ENCODE data around the gene TRIM67. TPM values are rescaled to one million over a fixed set of nuclear protein-coding genes. Genes with fewer than 3 reads are reported as not detected.
A peak's percentile ranks its signal among the peaks of the same experiment; 100 is the strongest.
"Not testable (repeated sequence)": the region's sequence is repeated elsewhere in the genome, so short reads cannot be mapped to it uniquely, and the experiment has no call there.

TRIM67 gene
- total RNA-seq, 1 donor from 2014 or later: 0.32 TPM

DNA sequence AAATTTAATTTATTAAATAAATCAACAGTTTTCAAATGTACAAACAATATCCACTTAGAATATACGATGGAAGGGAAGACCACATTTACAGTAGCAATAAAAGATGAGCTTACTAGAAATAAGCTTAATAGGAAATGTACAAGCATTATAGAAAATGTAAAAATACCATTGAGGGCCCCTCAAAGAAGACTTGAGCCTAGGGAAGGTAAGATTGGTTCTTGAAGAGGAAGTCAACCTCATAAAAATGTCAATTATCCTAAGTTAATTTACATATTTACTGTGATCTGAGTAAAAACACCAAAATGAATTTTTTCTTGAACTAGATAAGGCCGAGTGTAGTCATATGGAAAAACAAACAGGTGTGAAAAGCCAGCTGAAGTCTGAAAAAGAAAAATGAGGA, 39.7 kb upstream of the TRIM67 start:
- H3K36me3 Mint-ChIP-seq (ENCODE audit: unreplicated experiment): peaks cover 8% of the 10 kb centered on the region
- no peak overlapping the region for H3K4me3 Mint-ChIP-seq (ENCODE audit: unreplicated experiment)
- TF ChIP-seq, protein P1, sequence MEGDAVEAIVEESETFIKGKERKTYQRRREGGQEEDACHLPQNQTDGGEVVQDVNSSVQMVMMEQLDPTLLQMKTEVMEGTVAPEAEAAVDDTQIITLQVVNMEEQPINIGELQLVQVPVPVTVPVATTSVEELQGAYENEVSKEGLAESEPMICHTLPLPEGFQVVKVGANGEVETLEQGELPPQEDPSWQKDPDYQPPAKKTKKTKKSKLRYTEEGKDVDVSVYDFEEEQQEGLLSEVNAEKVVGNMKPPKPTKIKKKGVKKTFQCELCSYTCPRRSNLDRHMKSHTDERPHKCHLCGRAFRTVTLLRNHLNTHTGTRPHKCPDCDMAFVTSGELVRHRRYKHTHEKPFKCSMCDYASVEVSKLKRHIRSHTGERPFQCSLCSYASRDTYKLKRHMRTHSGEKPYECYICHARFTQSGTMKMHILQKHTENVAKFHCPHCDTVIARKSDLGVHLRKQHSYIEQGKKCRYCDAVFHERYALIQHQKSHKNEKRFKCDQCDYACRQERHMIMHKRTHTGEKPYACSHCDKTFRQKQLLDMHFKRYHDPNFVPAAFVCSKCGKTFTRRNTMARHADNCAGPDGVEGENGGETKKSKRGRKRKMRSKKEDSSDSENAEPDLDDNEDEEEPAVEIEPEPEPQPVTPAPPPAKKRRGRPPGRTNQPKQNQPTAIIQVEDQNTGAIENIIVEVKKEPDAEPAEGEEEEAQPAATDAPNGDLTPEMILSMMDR (IDR thresholded peaks at IDR 0.05): no peak
- DNase-seq (ENCODE audit: extremely low spot score, unreplicated experiment): no peak
- peaks cover 11% of the 10 kb centered on the region for H3K9me3 Mint-ChIP-seq (ENCODE audit: unreplicated experiment)
- peaks cover 24% of the 10 kb centered on the region for H3K4me1 Mint-ChIP-seq (ENCODE audit: unreplicated experiment)
- no peak overlapping the region for H3K27ac Mint-ChIP-seq (ENCODE audit: unreplicated experiment)
- no peaks in the 10 kb centered on the region for H3K27me3 Mint-ChIP-seq (ENCODE audit: unreplicated experiment)

DNA sequence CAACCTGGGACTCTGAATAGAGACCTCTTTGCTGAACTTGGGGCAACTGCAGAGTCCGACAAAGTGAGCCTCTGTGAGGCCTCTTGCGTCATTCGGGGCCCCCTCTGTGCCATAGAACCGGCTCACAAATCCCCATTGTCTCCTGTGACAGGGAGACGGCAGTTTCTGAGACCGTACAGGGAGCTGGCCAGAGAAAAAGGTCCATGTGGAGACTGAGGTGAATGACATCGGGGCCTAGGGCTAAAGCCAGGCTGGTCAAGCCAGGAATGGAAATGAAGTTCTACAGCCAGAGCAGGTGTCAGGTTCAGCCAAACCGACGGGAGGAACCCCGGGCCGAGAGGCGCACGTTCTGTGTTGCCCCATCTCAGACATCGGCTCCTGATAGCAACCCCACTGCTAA, 37.1 kb upstream of the TRIM67 start:
- no peak overlapping the region for H3K4me3 Mint-ChIP-seq (ENCODE audit: unreplicated experiment)
- H3K36me3 Mint-ChIP-seq (ENCODE audit: unreplicated experiment): no peaks in the 10 kb centered on the region
- no peaks in the 10 kb centered on the region for H3K9me3 Mint-ChIP-seq (ENCODE audit: unreplicated experiment)
- no peaks in the 10 kb centered on the region for H3K27me3 Mint-ChIP-seq (ENCODE audit: unreplicated experiment)
- H3K4me1 Mint-ChIP-seq (ENCODE audit: unreplicated experiment): peaks cover 28% of the 10 kb centered on the region
- TF ChIP-seq, protein P1 (IDR thresholded peaks at IDR 0.05): no peak
- no peak overlapping the region for H3K27ac Mint-ChIP-seq (ENCODE audit: unreplicated experiment)
- peak; percentile 65 for DNase-seq (ENCODE audit: extremely low spot score, unreplicated experiment)

DNA sequence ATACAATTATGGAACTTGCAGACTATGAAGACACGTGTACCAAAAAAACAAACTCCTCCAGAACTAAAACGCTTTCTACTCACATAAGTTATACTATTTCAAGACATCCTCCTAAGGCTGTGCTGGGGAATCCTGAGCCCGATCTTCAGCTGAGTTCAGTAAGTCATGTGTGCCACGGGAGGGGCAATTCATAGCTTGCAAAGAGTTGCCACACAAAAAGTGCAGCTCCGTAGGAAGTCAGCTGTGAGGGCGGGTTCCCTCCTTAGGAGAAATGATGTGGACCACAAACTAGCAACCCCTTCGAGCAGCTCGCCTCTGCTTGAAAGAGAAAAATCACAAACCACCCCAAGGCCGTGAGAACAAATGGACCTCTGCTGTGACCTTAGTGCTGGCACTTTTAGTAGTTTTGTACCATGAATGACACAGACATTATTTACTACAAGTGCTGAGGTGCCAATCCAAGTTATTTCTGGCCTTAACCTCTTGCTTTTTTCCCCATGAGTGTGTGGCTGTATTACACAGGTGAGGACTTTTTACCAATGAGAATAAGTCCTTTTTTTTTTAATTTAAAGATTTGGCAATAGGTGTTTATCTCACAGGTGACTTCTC, 35.8 kb upstream of the TRIM67 start:
- DNase-seq (ENCODE audit: extremely low spot score, unreplicated experiment): no peak
- Mint-ChIP-seq H3K9me3 (ENCODE audit: unreplicated experiment) (no peaks in the 10 kb centered on the region), H3K27me3 (ENCODE audit: unreplicated experiment) (no peaks in the 10 kb centered on the region), H3K36me3 (ENCODE audit: unreplicated experiment) (no peaks in the 10 kb centered on the region), H3K4me1 (ENCODE audit: unreplicated experiment) (peaks cover 31% of the 10 kb centered on the region), H3K4me3 (ENCODE audit: unreplicated experiment) (no peak overlapping the region), H3K27ac (ENCODE audit: unreplicated experiment) (no peak overlapping the region)
- TF ChIP-seq, protein P1 (IDR thresholded peaks at IDR 0.05): no peak

GRCh38 chr1:231127106-231127505, 34.8 kb upstream of the TRIM67 start:
- not testable (repeated sequence) for DNase-seq (ENCODE audit: extremely low spot score, unreplicated experiment); H3K27me3 Mint-ChIP-seq (ENCODE audit: unreplicated experiment); H3K36me3 Mint-ChIP-seq (ENCODE audit: unreplicated experiment); H3K4me3 Mint-ChIP-seq (ENCODE audit: unreplicated experiment); H3K9me3 Mint-ChIP-seq (ENCODE audit: unreplicated experiment); H3K27ac Mint-ChIP-seq (ENCODE audit: unreplicated experiment)
- H3K4me1 Mint-ChIP-seq (ENCODE audit: unreplicated experiment): peaks cover 29% of the 10 kb centered on the region

- H3K36me3 Mint-ChIP-seq (ENCODE audit: unreplicated experiment); H3K27me3 Mint-ChIP-seq (ENCODE audit: unreplicated experiment); H3K4me3 Mint-ChIP-seq (ENCODE audit: unreplicated experiment); H3K9me3 Mint-ChIP-seq (ENCODE audit: unreplicated experiment); H3K27ac Mint-ChIP-seq (ENCODE audit: unreplicated experiment): not testable (repeated sequence)
- DNase-seq (ENCODE audit: extremely low spot score, unreplicated experiment): peak; percentile 54
- H3K4me1 Mint-ChIP-seq (ENCODE audit: unreplicated experiment): peaks cover 19% of the 10 kb centered on the region
These were observed 33.4 kb upstream of the TRIM67 start for GRCh38 chr1:231128471-231128870.

- Mint-ChIP-seq H3K4me1 (ENCODE audit: unreplicated experiment) (peaks cover 20% of the 10 kb centered on the region), H3K9me3 (ENCODE audit: unreplicated experiment) (no peaks in the 10 kb centered on the region), H3K27me3 (ENCODE audit: unreplicated experiment) (no peaks in the 10 kb centered on the region), H3K27ac (ENCODE audit: unreplicated experiment) (no peak overlapping the region), H3K4me3 (ENCODE audit: unreplicated experiment) (no peak overlapping the region), H3K36me3 (ENCODE audit: unreplicated experiment) (no peaks in the 10 kb centered on the region)
- TF ChIP-seq, protein P1 (IDR thresholded peaks at IDR 0.05): no peak
- peak; percentile 59 for DNase-seq (ENCODE audit: extremely low spot score, unreplicated experiment)
These were observed 31.3 kb upstream of the TRIM67 start for GRCh38 chr1:231130544-231130943.

GRCh38 chr1:231132591-231132990, 29.3 kb upstream of the TRIM67 start:
- H3K4me1 Mint-ChIP-seq (ENCODE audit: unreplicated experiment): peaks cover 17% of the 10 kb centered on the region
- H3K9me3 Mint-ChIP-seq (ENCODE audit: unreplicated experiment); H3K27me3 Mint-ChIP-seq (ENCODE audit: unreplicated experiment); H3K36me3 Mint-ChIP-seq (ENCODE audit: unreplicated experiment); DNase-seq (ENCODE audit: extremely low spot score, unreplicated experiment); H3K27ac Mint-ChIP-seq (ENCODE audit: unreplicated experiment); H3K4me3 Mint-ChIP-seq (ENCODE audit: unreplicated experiment): not testable (repeated sequence)

Measured in osteocyte (in vitro differentiated cells).